GM12878 (cell line): ENCODE results near the gene FOXK2. TPM values are rescaled to one million over a fixed set of nuclear protein-coding genes. Genes with fewer than 3 reads are reported as not detected.

Experiments
- CEBPZ ChIP-seq: fragments of 150-350 bp; IDR thresholded peaks from 2 replicates; pipeline ENCODE4 v1.6.1; 2016; ENCODE audit warnings: low read depth, low read length
- CUX1 ChIP-seq: IDR thresholded peaks from 2 replicates; pipeline ENCODE4 v1.6.1; 2012; ENCODE audit warnings: improper control_type of control experiment, low read depth, low read length; ENCODE audit not compliant: insufficient replicate concordance
- DPF2 ChIP-seq: fragments of 450-650 bp; IDR thresholded peaks from 2 replicates; pipeline ENCODE4 v1.6.1; 2017; ENCODE audit warnings: mild to moderate bottlenecking
- E4F1 ChIP-seq: fragments of 450-650 bp; IDR thresholded peaks from 2 replicates; pipeline ENCODE4 v1.6.1; 2018; ENCODE audit warnings: borderline replicate concordance, mild to moderate bottlenecking; ENCODE audit not compliant: partially characterized antibody
- ELK1 ChIP-seq: IDR thresholded peaks from 2 replicates; pipeline ENCODE4 v1.6.1; 2012; ENCODE audit warnings: low read depth, low read length, improper control_type of control experiment
- IRF5 ChIP-seq: fragments of 450-650 bp; IDR thresholded peaks from 2 replicates; pipeline ENCODE4 v1.6.1; 2017; ENCODE audit warnings: borderline replicate concordance
- MLLT1 ChIP-seq: fragments of 450-650 bp; IDR thresholded peaks from 2 replicates; pipeline ENCODE4 v1.6.1; 2016; ENCODE audit warnings: mild to moderate bottlenecking
- MXI1 ChIP-seq: fragments of 150-350 bp; IDR thresholded peaks from 2 replicates; pipeline ENCODE4 v1.6.1; 2011; ENCODE audit warnings: low read depth, mild to moderate bottlenecking, inconsistent platforms, low read length, improper control_type of control experiment
- PAX5 ChIP-seq: IDR thresholded peaks from 2 replicates; pipeline ENCODE4 v1.6.1; 2011; ENCODE audit warnings: low read depth, low read length, borderline replicate concordance
- SUZ12 ChIP-seq: fragments of 200-600 bp; sonication (generic); IDR thresholded peaks from one replicate; pipeline ENCODE4 v1.6.1; 2018; ENCODE audit warnings: antibody characterized with exemption, mild to moderate bottlenecking; ENCODE audit not compliant: unreplicated experiment
- polyA plus RNA-seq, 11 experiments: library from polyadenylated mRNA; depleted of rRNA in 4 of 11; unstranded in 6 of 11; stranded (reverse) in 5 of 11; fragments of >200 nt; fragmentation: Nextera tagmentation in 4 of 11; fragmentation: Illumina TruSeq in 1 of 11; extraction: Ambion mirVana in 4 of 11; extraction: Trizol in 1 of 11; gene quantifications; 1 replicate in 1 of 11; 2 replicates in 10 of 11; pipeline versions ENCODE4 v1.2.1 to v1.2.3, GENCODE V29; 2011 to 2016; ENCODE audit warnings: inconsistent platforms in 2 of 11, missing spikeins in 2 of 11, low read depth in 1 of 11
- total RNA-seq, 4 experiments: library from RNA; depleted of rRNA in 3 of 4; stranded (reverse); fragments of >200 nt in 3 of 4; fragmentation: Illumina TruSeq in 1 of 4; extraction: Trizol in 1 of 4; gene quantifications; 2 replicates each; pipeline versions ENCODE4 v1.2.1 to v1.2.3, GENCODE V29; 2013 to 2021

The FOXK2 gene
- total and polyA plus RNA-seq, 10 of the 15 experiments (the other 5 are each of a cell fraction or from before 2014, with no cell fraction given): 2.4 to 56.8 (median 34.4) TPM

- TF ChIP-seq CEBPZ (no peak), SUZ12 (no peak), MLLT1 (no peak), ELK1 (no peak), PAX5 (no peak), E4F1 (no peak), MXI1 (peak; percentile 18; the same call in 1 of the 2 replicates), IRF5 (no peak), DPF2 (no peak; the same call in 1 of the 2 replicates), CUX1 (no peak)
- TF ChIP-seq, all 136 proteins: peak for 19
Measured at GRCh38 chr17:82519971-82520903, 705 bp downstream of the FOXK2 start (continued).
